CD14-positive monocyte (primary cell): ENCODE data around the gene MCOLN2. TPM values are rescaled to one million over a fixed set of nuclear protein-coding genes. Genes with fewer than 3 reads are reported as not detected.

Source experiments
- DNase-seq, 3 donors: peaks; one replicate each; pipeline ENCODE4 v3.0.0-alpha.2; 2011 to 2022
- H2AFZ ChIP-seq: 2 replicates; pipeline ENCODE4 v1.6.0; 2012; ENCODE audit warnings: mild to moderate bottlenecking, low read depth, low read length, inconsistent platforms; ENCODE audit not compliant: insufficient read depth, poor library complexity, severe bottlenecking
- H3K27ac ChIP-seq, 2 donors: 1 replicate in 1 of 2; 2 replicates in 1 of 2; pipeline ENCODE4 v1.5.1; 2012 to 2013; ENCODE audit warnings: low read length in 2 of 2, control low read depth in 1 of 2, inconsistent platforms in 1 of 2, low read depth in 1 of 2, mild to moderate bottlenecking in 1 of 2
- H3K27me3 ChIP-seq, 2 donors: one replicate each; pipeline versions ENCODE4 v1.6.0 to v1.6.1; 2011 to 2013; ENCODE audit warnings: low read length in 2 of 2; ENCODE audit not compliant: control insufficient read depth in 2 of 2, insufficient read depth in 2 of 2
- H3K36me3 ChIP-seq, 2 donors: replicated peaks in 1 of 2; 1 replicate in 1 of 2; 2 replicates in 1 of 2; pipeline versions ENCODE4 v1.5.1 to v1.6.1; 2012 to 2013; ENCODE audit warnings: low read length in 2 of 2, control low read depth in 1 of 2, inconsistent platforms in 1 of 2, mild to moderate bottlenecking in 1 of 2; ENCODE audit not compliant: insufficient read depth in 2 of 2, control insufficient read depth in 1 of 2
- H3K4me1 ChIP-seq, 2 donors: 1 replicate in 1 of 2; 2 replicates in 1 of 2; pipeline versions ENCODE4 v1.5.1 to v1.6.1; 2012 to 2013; ENCODE audit warnings: low read length in 2 of 2, control low read depth in 1 of 2, inconsistent platforms in 1 of 2, mild to moderate bottlenecking in 1 of 2, moderate library complexity in 1 of 2; ENCODE audit not compliant: insufficient read depth in 2 of 2, control insufficient read depth in 1 of 2
- H3K4me2 ChIP-seq: replicated peaks from 2 replicates; pipeline ENCODE3; 2012; ENCODE audit warnings: low read length, moderate library complexity, mild to moderate bottlenecking; ENCODE audit not compliant: poor library complexity, severe bottlenecking; ENCODE audit errors: extremely low read depth
- H3K4me3 ChIP-seq, 3 experiments: fragments of 200-600 bp in 1 of 3; sonication (generic) in 1 of 3; replicated peaks in 1 of 3; 1 replicate in 2 of 3; 2 replicates in 1 of 3; pipeline ENCODE4 v1.5.1; 2011 to 2013; ENCODE audit warnings: low read length in 3 of 3, mild to moderate bottlenecking in 3 of 3, control low read depth in 2 of 3, low read depth in 2 of 3, inconsistent platforms in 1 of 3, moderate library complexity in 1 of 3
- H3K79me2 ChIP-seq: 2 replicates; pipeline ENCODE4 v1.6.0; 2012; ENCODE audit warnings: mild to moderate bottlenecking, control low read depth, inconsistent platforms, low read length, moderate library complexity; ENCODE audit not compliant: insufficient read depth
- H3K9ac ChIP-seq: 2 replicates; pipeline ENCODE4 v1.6.0; 2017; ENCODE audit warnings: low read length, mild to moderate bottlenecking; ENCODE audit not compliant: insufficient read depth, poor library complexity, severe bottlenecking
- H3K9me3 ChIP-seq, 2 donors: replicated peaks in 1 of 2; 1 replicate in 1 of 2; 2 replicates in 1 of 2; pipeline versions ENCODE4 v1.5.1 to v1.6.1; 2012 to 2013; ENCODE audit warnings: low read length in 2 of 2, control low read depth in 1 of 2; ENCODE audit not compliant: control insufficient read depth in 1 of 2, insufficient read depth in 1 of 2
- H4K20me1 ChIP-seq: 2 replicates; pipeline ENCODE4 v1.6.0; 2012; ENCODE audit warnings: mild to moderate bottlenecking, low read length, control low read depth, moderate library complexity; ENCODE audit not compliant: insufficient read depth
- H3K27ac Mint-ChIP-seq, 7 donors: one replicate each; pipeline ENCODE4 v1.8.0; 2020; ENCODE audit warnings: mild to moderate bottlenecking in 7 of 7, mixed read lengths in 7 of 7, moderate library complexity in 6 of 7, inconsistent platforms in 2 of 7
- H3K27me3 Mint-ChIP-seq, 3 donors: one replicate each; pipeline ENCODE4 v1.8.0; 2021 to 2022; ENCODE audit warnings: low read depth in 3 of 3, mild to moderate bottlenecking in 3 of 3, mixed read lengths in 3 of 3, moderate library complexity in 3 of 3, inconsistent platforms in 1 of 3
- H3K36me3 Mint-ChIP-seq, 2 donors: one replicate each; pipeline ENCODE4 v1.8.0; 2020; ENCODE audit warnings: mixed read lengths in 2 of 2, inconsistent platforms in 1 of 2, mild to moderate bottlenecking in 1 of 2
- H3K4me1 Mint-ChIP-seq: one replicate; pipeline ENCODE4 v1.8.0; 2020; ENCODE audit warnings: mild to moderate bottlenecking, mixed read lengths
- H3K4me3 Mint-ChIP-seq, 2 donors: one replicate each; pipeline ENCODE4 v1.8.0; 2020; ENCODE audit warnings: mild to moderate bottlenecking in 2 of 2, mixed read lengths in 2 of 2, moderate library complexity in 1 of 2
- H3K9me3 Mint-ChIP-seq, 7 donors: one replicate each; pipeline ENCODE4 v1.8.0; 2020 to 2022; ENCODE audit warnings: mixed read lengths in 7 of 7, mild to moderate bottlenecking in 6 of 7, moderate library complexity in 6 of 7, inconsistent platforms in 2 of 7
- CTCF ChIP-seq: fragments of 200-600 bp; IDR thresholded peaks from one replicate; pipeline ENCODE4 v1.8.0; 2022; ENCODE audit warnings: antibody characterized with exemption, mild to moderate bottlenecking
- WGBS: methylation state at CpG from one replicate; pipeline ENCODE4 v1.1.5; 2013; ENCODE audit warnings: missing lambda C conversion rate; ENCODE audit not compliant: insufficient coverage; 5-methylcytosine and 5-hydroxymethylcytosine counted together
- intact Hi-C, 2 donors: fragments of 100-400 bp; cut with micrococcal nuclease; formaldehyde crosslinking; loops; one replicate each; pipeline versions ENCODE4 v1.15.0 to v1.15.1; 2023
- polyA plus RNA-seq, 3 donors: library from polyadenylated mRNA; depleted of rRNA in 1 of 3; unstranded in 2 of 3; stranded (reverse) in 1 of 3; fragments of 300-500 nt in 2 of 3; fragments of >200 nt in 1 of 3; fragmentation: Illumina TruSeq in 2 of 3; gene quantifications; 1 replicate in 2 of 3; 2 replicates in 1 of 3; pipeline ENCODE4 v1.2.3, GENCODE V29; 2012 to 2021

MCOLN2 gene
- polyA plus RNA-seq, 3 donors: 0.51 to 2.7 (median 1.1) TPM

- Mint-ChIP-seq H3K4me3 (no peak overlapping the region), H3K4me1 (peaks cover 24% of the 10 kb centered on the region), H3K9me3 (peaks cover 4 to 12% (median 9%) of the 10 kb centered on the region in 7 donors), H3K36me3 (peaks cover 0 to 4% of the 10 kb centered on the region in 2 donors), H3K27ac (no peak overlapping the region), H3K27me3 (peaks cover 11 to 22% (median 14%) of the 10 kb centered on the region in 3 donors)
- no peak overlapping the region for H3K4me3 ChIP-seq
- no peaks in the 10 kb centered on the region for H3K79me2 ChIP-seq
- peaks cover 13 to 18% of the 10 kb centered on the region in 2 donors for H3K4me1 ChIP-seq
- no peak for TF ChIP-seq CTCF
- H2AFZ ChIP-seq: no peak overlapping the region
- intact Hi-C loops: no loop called here
- peaks cover 0 to 5% of the 10 kb centered on the region in 2 donors for H3K9me3 ChIP-seq
- no peak overlapping the region for H3K27ac ChIP-seq
- WGBS: no CpG with 5 or more reads among the region's 1 CpG
- DNase-seq: no peak
- H3K27me3 ChIP-seq: no peaks in the 10 kb centered on the region
- H4K20me1 ChIP-seq: no peaks in the 10 kb centered on the region
- H3K36me3 ChIP-seq: no peaks in the 10 kb centered on the region
- H3K4me2 ChIP-seq: no peak overlapping the region
- no peak overlapping the region for H3K9ac ChIP-seq
Observed at GRCh38 chr1:84957966-84958365, 38.9 kb downstream of the MCOLN2 start.

- Histone ChIP-seq H3K9ac (no peak overlapping the region), H2AFZ (no peak overlapping the region), H3K4me3 (no peak overlapping the region), H3K4me1 (peaks cover 14 to 19% of the 10 kb centered on the region in 2 donors), H3K27ac (no peak overlapping the region), H3K79me2 (no peaks in the 10 kb centered on the region), H4K20me1 (no peaks in the 10 kb centered on the region), H3K4me2 (no peak overlapping the region), H3K27me3 (no peaks in the 10 kb centered on the region), H3K9me3 (peaks cover 0 to 5% of the 10 kb centered on the region in 2 donors), H3K36me3 (no peaks in the 10 kb centered on the region)
- Mint-ChIP-seq H3K4me3 (no peak overlapping the region), H3K9me3 (peaks cover 4 to 14% (median 9%) of the 10 kb centered on the region in 7 donors), H3K27me3 (peaks cover 11 to 19% (median 14%) of the 10 kb centered on the region in 3 donors), H3K4me1 (peaks cover 26% of the 10 kb centered on the region), H3K27ac (peak overlapping the region in 1 of 7 donors; percentile 30), H3K36me3 (peaks cover 0 to 4% of the 10 kb centered on the region in 2 donors)
- TF ChIP-seq CTCF: no peak
- 97% methylated on average over 5 of the region's 6 CpGs for WGBS
- intact Hi-C loops: no loop called here
- DNase-seq: no peak
Observed at GRCh38 chr1:84956655-84957054, 40.3 kb downstream of the MCOLN2 start.
